DMS79 (cell line): ENCODE measurements around the gene IQCN.

ENCODE experiments used
- DNase-seq: peaks from one replicate; lab custom pipeline; 2025; lab: John Stamatoyannopoulos, UW

IQCN gene

GRCh38 chr19:18304458-18305310, 30.4 kb upstream of the IQCN start:
- no peak for DNase-seq

DNA sequence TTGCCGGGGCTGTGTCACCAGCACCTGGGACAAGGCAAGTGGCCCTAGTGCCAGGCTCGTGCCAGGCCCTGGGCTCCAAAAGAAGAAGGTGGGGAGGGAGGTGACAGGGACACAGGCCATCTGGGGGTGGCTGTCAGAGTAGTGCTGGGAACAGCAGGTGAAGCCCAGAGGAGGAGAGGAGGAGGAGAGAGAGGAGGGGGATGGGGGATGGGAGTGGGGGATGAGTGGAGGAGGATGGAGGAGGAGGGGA, 29.9 kb upstream of the IQCN start:
- no peak for DNase-seq

- DNase-seq, result no peak
Measured at GRCh38 chr19:18301718-18302111, 27.5 kb upstream of the IQCN start.

DNA sequence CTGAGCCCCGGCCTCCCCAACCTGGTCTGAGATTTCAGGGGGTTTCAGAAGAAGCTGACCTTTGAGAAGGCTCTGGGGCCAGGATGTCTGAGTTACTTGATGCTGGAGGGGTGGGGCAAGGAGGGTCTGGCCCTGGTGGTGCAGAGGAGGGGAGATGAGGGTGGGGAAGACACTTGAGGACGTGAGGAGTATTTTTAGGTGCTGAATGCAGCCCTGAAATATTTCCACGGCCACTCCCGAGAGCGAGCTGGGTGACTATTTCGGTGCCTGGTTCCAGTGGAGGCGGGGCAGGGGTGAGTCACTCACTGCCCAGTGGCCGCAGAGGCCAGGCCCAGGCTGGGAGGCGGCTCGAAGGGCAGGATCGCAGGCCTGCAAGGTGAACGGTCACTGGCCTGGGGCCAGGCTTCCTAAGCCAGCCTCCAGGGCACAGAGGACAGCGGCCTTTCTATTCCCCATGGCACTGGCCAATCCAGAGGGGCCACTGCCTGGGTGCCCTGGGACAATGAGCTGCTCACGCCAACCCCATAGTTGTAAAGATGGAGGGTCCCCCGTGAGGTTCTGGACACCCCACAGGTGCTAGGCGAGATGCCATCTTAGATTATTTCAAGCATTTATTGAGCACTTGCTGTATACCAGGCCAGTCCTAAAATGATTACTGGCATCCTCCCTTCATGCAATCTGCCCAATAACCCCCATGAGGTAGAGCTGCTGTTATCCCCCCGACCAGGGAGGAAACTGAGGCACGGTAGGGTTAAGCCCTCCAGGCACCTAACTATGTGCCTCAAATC, 26.9 kb upstream of the IQCN start:
- DNase-seq, result no peak

GRCh38 chr19:18299654-18300053, 25.4 kb upstream of the IQCN start:
- DNase-seq, result no peak

DNA sequence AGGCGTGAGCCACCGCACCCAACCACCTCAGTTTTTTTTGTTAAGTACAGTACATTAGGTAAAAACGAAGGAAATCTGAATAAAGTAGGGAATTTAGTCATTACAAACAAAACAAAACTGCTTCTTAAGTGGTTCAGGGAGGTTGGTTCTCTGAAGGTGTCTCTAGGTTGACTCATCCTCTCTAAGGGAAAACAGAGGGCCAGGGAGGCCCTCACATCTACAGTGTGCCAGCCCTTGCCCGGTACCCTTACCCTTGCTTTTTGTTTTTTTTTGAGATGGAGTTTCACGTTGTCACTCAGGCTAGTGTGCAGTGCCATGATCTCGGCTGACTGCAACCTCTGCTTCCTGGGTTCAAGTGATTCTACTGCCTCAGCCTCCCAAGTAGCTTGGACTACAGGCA, 24.3 kb upstream of the IQCN start:
- DNase-seq, result no peak

GRCh38 chr19:18297308-18297707, 23.1 kb upstream of the IQCN start:
- DNase-seq, result no peak

DNA sequence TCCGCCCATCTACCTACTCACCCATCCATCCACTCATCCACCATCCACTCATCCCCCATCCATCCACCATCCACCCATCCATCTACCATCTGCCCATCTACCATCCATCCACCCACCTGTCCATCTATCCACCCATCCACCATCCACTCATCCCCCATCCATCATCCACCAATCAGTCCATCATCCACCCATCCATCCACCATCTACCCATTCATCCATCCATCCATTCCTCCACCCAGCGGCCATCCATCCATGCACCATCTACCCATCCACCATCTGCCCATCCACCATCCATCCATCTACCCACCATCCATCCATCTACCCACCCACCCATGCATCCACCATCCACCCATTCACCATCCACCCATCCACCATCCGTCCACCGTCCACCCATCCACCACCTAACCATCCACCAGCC, 20.8 kb upstream of the IQCN start:
- DNase-seq, result no peak

GRCh38 chr19:18294467-18294864, 20.2 kb upstream of the IQCN start:
- DNase-seq, result peak; percentile 24

- DNase-seq, result no peak
Measured at GRCh38 chr19:18293642-18294466, 19.6 kb upstream of the IQCN start.

DNA sequence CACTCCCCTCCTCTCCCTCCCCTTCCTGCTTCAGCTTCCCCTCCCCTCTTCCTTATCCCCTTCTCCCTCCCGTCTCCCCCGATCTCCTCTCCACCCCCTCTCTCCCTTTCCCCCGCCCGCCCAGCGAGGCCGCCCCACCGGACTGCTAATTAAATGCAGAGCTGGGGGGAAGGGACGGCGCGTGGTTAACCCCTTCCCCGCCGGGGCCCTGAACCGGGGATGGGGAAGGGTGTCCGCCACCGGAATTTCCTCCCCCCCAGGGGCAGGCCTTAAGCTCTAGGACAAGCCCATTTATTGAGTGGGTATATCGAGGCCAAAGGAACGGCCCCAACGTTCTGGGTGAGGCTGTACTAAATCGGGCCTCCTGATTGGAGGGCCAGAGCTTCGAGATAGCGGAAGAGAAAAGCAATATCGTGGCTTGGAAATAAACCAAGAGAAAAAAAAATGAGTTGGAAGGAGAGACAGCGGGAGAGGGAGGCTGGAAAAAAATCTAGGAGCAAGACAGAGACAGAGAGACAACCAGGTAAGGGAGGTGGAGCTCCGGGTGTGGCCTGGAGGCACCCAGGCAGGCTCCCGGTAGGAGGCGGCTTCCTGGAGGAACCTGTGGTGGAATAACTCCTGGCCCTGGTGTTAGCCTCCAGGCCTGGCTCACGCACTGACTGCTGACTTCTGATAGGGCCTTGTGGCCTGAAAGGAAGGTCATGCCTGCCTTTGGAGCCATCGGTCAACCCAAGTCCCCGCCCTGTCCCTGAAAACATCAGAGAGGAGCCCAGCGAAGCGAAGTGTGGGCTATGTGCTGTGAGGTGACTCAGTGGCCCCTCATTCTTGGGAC, 18.8 kb upstream of the IQCN start:
- no peak for DNase-seq

DNA sequence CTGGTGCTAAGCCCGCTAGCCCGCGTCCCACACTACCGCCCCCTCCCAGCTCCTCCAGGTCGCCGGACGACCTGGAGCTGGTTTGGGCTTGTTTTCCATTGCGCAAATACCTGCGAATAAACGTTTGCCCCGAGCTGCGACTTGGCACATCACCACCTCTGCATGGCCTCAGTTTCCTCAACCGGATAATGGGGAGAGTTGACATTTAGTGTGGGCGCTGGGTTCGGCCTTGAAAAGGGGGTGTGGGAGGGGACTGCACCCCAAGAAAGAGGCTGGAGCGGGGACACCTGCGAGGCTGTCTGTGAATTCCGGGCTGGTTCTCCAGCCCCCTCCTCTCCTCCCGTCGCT, 18.2 kb upstream of the IQCN start:
- no peak for DNase-seq

DNA sequence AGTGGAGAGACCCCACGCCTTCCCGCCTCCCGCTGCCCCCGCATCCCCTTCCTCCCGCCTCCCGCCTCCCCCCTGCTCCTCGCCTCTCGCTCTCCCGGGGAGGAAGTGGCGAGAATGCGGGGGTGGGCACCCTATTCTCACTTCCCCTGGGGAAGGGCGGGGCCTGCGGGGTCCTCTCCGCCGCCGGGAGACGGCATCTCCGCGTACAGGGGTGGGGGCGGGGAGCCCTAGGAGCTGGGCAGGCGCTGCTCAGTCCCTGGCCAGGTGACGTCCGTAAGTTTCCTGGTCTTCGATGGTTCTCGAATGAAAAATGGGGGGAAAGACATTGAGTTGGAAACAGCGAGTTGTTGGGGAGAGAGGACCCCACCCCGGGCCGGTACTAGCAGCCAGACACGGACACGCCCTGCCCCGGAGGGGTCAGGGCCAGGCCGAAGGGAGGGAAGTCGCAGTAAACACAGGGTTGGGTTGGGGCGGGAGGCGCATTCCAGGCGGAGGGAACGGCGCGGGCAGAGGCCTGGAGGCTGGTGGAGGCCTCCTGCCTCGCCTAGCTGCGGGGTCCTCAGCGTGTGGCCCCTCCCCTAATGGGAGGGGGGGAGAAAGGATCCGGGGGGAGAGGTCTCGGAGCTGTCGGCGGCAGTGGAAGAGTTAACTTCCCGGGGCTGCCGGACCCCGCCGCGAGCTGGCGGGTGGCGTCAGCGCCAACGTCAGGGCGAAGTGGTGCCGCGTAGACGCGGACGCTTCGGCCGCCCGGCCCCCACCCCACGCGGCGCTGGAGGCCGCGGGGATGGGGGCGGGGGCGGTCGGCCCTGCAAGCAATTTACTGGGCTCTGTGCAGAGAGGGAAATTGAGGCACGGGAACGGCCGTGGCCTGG, 17.6 kb upstream of the IQCN start:
- peak; percentile 56 for DNase-seq

DNA sequence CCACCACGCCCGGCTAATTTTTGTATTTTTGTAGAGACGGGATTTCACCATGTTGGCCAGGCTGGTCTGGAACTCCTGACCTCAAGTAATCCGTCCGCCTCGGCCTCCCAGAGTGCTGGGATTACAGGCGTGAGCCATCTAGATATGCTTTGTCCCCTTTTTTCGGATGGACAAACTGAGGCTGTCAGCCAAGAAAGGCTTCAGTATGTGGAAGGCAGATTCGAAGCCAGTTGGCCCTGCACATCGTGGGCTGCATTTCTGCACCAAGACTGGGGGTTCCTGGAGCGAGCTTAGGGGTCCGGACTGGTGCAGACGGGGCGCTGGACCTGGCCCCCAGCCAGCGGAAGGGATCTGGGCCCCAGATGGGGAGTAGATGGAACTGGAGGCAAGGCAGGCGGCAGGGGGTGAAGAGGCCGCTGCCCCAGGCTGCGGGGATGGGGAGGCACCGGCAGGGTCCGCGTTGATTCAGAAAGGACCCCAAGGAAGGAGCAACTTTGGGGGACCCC, 16.8 kb upstream of the IQCN start:
- DNase-seq, result no peak

- DNase-seq, result no peak
Measured at GRCh38 chr19:18290302-18291018, 16.2 kb upstream of the IQCN start.

DNA sequence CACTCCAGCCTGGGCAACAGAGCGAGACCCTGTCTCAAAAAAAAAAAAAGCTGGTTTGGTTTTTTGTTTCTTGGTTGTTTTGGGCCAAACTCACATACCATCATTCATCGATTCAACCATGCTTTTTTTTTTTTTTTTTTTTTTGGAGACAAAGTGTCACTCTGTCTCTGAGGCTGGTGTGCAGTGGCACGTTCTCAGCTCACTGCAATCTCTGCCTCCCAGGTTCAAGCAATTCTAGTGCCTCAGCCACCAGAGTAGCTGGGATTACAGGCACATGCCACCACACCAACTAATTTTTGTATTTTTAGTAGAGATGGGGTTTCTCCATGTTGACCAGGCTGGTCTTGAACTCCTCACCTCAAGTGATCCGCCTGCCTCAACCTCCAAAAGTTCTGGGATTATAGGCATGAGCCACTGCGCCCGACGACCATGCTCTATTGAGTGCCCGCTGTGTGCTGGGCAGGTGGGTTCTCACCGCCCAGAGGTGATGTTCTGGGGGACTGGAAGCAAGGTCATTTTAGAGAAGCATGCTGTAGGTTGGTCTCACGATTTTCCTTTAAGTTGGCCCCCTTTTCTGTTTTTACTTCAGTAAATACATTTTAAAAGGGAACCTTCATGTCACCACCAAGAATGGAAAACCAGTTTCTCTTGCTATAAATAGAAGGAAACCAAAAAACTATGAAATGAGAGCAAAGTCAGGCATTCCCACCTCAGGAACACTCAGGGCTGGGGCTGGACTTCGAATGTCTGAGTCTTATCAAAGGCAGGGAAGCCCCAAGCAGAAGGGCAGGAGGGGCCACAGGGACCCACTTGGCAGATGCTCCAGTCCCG, 15.4 kb upstream of the IQCN start:
- no peak for DNase-seq

DNA sequence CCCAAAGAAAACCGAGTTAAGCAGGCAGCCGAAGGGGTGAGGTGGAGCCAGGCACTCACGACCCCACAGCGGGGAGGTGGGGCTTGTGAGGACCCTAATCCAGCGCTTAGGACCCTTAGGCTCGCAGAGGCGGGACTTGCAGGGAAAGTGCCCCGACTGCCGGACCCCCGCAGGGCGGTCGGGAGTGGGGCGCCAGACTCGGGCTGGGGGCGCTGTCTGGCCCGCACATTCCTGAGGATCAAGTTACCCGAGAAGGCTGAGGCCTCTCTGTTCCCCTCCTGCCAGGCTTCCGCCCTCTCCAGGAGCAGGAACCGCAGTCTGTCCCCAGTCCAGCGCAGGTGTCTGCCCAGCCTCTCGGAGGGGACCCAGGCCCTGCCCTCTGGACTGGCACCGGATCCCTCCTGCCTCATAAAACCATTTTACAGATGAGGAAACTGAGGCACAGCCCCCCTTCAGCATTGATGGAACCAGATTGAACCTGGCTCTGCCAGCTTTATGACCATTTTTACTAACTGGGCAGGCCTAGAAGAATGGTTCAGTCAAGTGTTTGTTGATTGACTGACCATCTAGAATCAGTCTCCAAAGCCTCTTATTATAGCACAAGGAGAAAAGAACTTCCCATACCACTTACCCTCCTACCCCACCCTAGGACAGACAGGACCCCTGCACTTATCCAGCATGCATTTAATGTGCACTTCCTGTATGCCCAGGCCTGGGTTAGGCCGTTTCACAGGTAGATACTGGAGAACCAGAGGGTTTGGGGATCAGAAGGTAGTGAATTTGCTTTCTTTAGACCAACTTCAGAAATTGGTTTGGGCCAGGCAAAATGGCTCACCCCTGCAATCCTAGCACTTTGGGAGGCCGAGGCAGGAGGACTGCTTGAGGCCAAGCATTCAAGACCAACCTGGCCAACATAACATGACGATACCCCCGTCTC, 13.9 kb upstream of the IQCN start:
- no peak for DNase-seq
